Astrocyte (in vitro differentiated cells and primary cell): ENCODE data around the gene CMIP. TPM values are rescaled to one million over a fixed set of nuclear protein-coding genes. Genes with fewer than 3 reads are reported as not detected.

Experiments
- DNase-seq: peaks from one replicate; pipeline ENCODE4 v3.0.0-alpha.2; 2010; ENCODE audit warnings: low read depth
- FAIRE-seq: peaks from 2 replicates; lab custom pipeline; 2011; peaks lifted over from hg19 to GRCh38; lab: Jason Lieb, UNC
- H2AFZ ChIP-seq: 2 replicates; pipeline ENCODE4 v1.6.0; 2012; ENCODE audit warnings: low read depth, low read length, inconsistent platforms
- H3K27ac ChIP-seq: 2 replicates; pipeline ENCODE4 v1.5.1; 2011; ENCODE audit warnings: low read depth, low read length, inconsistent platforms
- H3K27me3 ChIP-seq: 2 replicates; pipeline ENCODE4 v1.6.0; 2011; ENCODE audit warnings: low read length, inconsistent platforms; ENCODE audit not compliant: insufficient read depth
- H3K36me3 ChIP-seq: 2 replicates; pipeline ENCODE4 v1.5.1; 2011; ENCODE audit warnings: low read length, inconsistent platforms; ENCODE audit not compliant: insufficient read depth
- H3K4me1 ChIP-seq: 2 replicates; pipeline ENCODE4 v1.5.1; 2011; ENCODE audit warnings: low read length, inconsistent platforms; ENCODE audit not compliant: insufficient read depth
- H3K4me2 ChIP-seq: 2 replicates; pipeline ENCODE4 v1.6.0; 2012; ENCODE audit warnings: low read length, inconsistent platforms
- H3K4me3 ChIP-seq: 2 replicates; pipeline ENCODE4 v1.5.1; 2011; ENCODE audit warnings: low read depth, mild to moderate bottlenecking, low read length, inconsistent platforms; ENCODE audit not compliant: insufficient read depth
- H3K79me2 ChIP-seq: 2 replicates; pipeline ENCODE4 v1.6.0; 2012; ENCODE audit warnings: mild to moderate bottlenecking, low read length, inconsistent platforms; ENCODE audit not compliant: insufficient read depth
- H3K9ac ChIP-seq: 2 replicates; pipeline ENCODE4 v1.6.0; 2012; ENCODE audit warnings: mild to moderate bottlenecking, low read length, inconsistent platforms
- H3K9me3 ChIP-seq: 2 replicates; pipeline ENCODE4 v1.5.1; 2012; ENCODE audit warnings: low read depth, mild to moderate bottlenecking, low read length, inconsistent platforms; ENCODE audit not compliant: insufficient read depth
- H4K20me1 ChIP-seq: 2 replicates; pipeline ENCODE4 v1.6.0; 2012; ENCODE audit warnings: low read length, inconsistent platforms; ENCODE audit not compliant: insufficient read depth
- H3K27ac Mint-ChIP-seq: one replicate; pipeline ENCODE4 v1.8.0; 2021; ENCODE audit warnings: mild to moderate bottlenecking, mixed read lengths; ENCODE audit not compliant: unreplicated experiment
- H3K27me3 Mint-ChIP-seq: one replicate; pipeline ENCODE4 v1.8.0; 2021; ENCODE audit warnings: low read depth, mixed read lengths; ENCODE audit not compliant: unreplicated experiment
- H3K36me3 Mint-ChIP-seq: one replicate; pipeline ENCODE4 v1.8.0; 2021; ENCODE audit warnings: low read depth, mixed read lengths; ENCODE audit not compliant: unreplicated experiment
- H3K4me1 Mint-ChIP-seq: one replicate; pipeline ENCODE4 v1.8.0; 2021; ENCODE audit warnings: low read depth, mixed read lengths; ENCODE audit not compliant: unreplicated experiment
- H3K4me3 Mint-ChIP-seq: one replicate; pipeline ENCODE4 v1.8.0; 2021; ENCODE audit warnings: mild to moderate bottlenecking, moderate library complexity, mixed read lengths; ENCODE audit not compliant: unreplicated experiment
- H3K9me3 Mint-ChIP-seq: one replicate; pipeline ENCODE4 v1.8.0; 2021; ENCODE audit warnings: mild to moderate bottlenecking, mixed read lengths; ENCODE audit not compliant: unreplicated experiment
- EZH2 ChIP-seq: IDR thresholded peaks from 2 replicates; pipeline ENCODE4 v1.6.1; 2012; ENCODE audit warnings: mild to moderate bottlenecking, low read length, inconsistent platforms; ENCODE audit not compliant: insufficient read depth
- total RNA-seq: library from RNA; stranded (reverse); gene quantifications from 2 replicates; pipeline ENCODE4 v1.2.1, GENCODE V29; 2021
- TF ChIP-seq, protein P1 (sequence below): IDR thresholded peaks from 2 replicates; pipeline ENCODE4 v1.5.1; 2011; ENCODE audit warnings: low read depth, mild to moderate bottlenecking, inconsistent platforms, low read length, moderate library complexity; ENCODE audit not compliant: insufficient read depth

Gene CMIP
- total RNA-seq, 1 donor from 2014 or later: 71.5 TPM

DNA sequence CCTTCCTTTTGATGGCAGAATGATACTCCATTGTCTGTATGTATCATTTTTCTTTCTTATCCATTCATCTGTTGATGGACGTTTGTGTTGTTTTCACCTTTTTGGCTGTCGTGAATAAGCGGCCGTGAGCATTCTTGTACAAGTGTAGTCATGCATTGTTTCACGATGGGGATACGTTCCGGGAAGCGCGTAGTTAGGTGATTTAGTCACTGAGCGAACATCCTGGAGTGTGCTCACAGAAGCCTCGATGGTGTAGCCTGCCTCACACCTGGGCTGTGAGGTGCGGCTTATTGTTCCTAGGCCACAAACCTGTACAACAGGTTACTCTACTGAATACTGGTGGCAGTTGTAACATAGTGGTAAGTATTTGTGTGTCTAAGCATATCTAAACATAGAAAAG is 136.5 kb downstream of the CMIP start:
- DNase-seq (peak; percentile 68), FAIRE-seq (no peak)
- H3K27me3 Mint-ChIP-seq: no peaks in the 10 kb centered on the region

DNA sequence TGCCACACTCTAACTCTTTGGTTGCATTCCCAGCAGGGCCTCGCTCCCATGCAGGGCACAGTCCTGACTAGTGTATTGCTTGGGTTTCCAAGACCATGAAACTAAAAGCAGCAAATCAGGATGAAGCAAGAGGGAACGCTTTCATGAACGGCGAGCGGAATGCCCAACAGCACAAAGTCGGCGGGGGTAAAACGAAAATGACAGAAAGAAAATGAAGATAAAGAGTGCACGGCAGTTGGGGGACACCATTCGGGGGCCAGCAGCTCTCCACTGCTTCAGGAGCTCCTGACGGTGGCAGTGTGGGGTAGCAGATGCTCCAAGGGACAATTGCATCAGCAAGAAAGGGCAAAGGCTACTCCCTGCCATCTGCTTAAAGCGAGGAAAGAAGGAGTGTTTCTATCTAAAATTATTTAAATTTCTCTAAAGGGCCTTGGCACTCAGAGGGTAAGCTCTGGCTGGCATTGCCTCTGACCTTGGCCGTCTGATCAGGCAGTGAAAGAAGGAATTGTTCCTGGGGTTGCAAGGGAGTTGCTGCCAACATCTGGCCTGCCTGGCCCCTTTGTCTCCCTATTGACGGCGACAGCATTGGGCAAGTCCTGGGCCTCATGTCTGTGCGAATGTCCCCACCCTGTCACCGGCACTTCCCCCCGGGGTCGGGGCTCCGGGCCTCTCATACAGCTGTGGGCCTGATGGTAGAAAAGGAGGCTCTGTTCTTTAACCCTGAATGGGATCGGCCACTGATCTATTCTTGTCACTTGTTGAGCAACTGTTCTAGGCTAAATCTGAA is 138.2 kb downstream of the CMIP start:
- TF ChIP-seq, protein P1, sequence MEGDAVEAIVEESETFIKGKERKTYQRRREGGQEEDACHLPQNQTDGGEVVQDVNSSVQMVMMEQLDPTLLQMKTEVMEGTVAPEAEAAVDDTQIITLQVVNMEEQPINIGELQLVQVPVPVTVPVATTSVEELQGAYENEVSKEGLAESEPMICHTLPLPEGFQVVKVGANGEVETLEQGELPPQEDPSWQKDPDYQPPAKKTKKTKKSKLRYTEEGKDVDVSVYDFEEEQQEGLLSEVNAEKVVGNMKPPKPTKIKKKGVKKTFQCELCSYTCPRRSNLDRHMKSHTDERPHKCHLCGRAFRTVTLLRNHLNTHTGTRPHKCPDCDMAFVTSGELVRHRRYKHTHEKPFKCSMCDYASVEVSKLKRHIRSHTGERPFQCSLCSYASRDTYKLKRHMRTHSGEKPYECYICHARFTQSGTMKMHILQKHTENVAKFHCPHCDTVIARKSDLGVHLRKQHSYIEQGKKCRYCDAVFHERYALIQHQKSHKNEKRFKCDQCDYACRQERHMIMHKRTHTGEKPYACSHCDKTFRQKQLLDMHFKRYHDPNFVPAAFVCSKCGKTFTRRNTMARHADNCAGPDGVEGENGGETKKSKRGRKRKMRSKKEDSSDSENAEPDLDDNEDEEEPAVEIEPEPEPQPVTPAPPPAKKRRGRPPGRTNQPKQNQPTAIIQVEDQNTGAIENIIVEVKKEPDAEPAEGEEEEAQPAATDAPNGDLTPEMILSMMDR: no peak
- TF ChIP-seq EZH2: no peak
- H3K36me3 ChIP-seq: no peaks in the 10 kb centered on the region
- Mint-ChIP-seq H3K4me1 (peaks cover 42% of the 10 kb centered on the region), H3K36me3 (peaks cover 11% of the 10 kb centered on the region), H3K27me3 (no peaks in the 10 kb centered on the region), H3K27ac (no peak overlapping the region), H3K4me3 (no peak overlapping the region), H3K9me3 (peaks cover 6% of the 10 kb centered on the region)
- H2AFZ ChIP-seq: no peak overlapping the region
- no peak overlapping the region for H3K27ac ChIP-seq
- H3K9ac ChIP-seq: no peak overlapping the region
- peaks cover 13% of the 10 kb centered on the region for H3K4me1 ChIP-seq
- no peak for DNase-seq
- no peaks in the 10 kb centered on the region for H3K9me3 ChIP-seq
- no peak overlapping the region for H3K4me2 ChIP-seq
- H3K27me3 ChIP-seq: no peaks in the 10 kb centered on the region
- H3K4me3 ChIP-seq: no peak overlapping the region
- H4K20me1 ChIP-seq: peaks cover 92% of the 10 kb centered on the region
- H3K79me2 ChIP-seq: peaks cover 75% of the 10 kb centered on the region
- FAIRE-seq: no peak

More for the DNA sequence above, 136.5 kb downstream of the CMIP start:
- Histone ChIP-seq H3K4me2 (peak overlapping the region; percentile 16), H3K36me3 (no peaks in the 10 kb centered on the region), H3K9me3 (no peaks in the 10 kb centered on the region), H3K9ac (no peak overlapping the region), H3K27me3 (no peaks in the 10 kb centered on the region), H3K79me2 (peaks cover 66% of the 10 kb centered on the region), H3K4me1 (peaks cover 13% of the 10 kb centered on the region), H2AFZ (no peak overlapping the region), H4K20me1 (peaks cover 86% of the 10 kb centered on the region), H3K4me3 (no peak overlapping the region), H3K27ac (no peak overlapping the region)
- TF ChIP-seq, protein P1: no peak
- no peak for TF ChIP-seq EZH2
- peaks cover 25% of the 10 kb centered on the region for H3K4me1 Mint-ChIP-seq
- no peak overlapping the region for H3K4me3 Mint-ChIP-seq
- peaks cover 6% of the 10 kb centered on the region for H3K9me3 Mint-ChIP-seq
- H3K36me3 Mint-ChIP-seq: peaks cover 11% of the 10 kb centered on the region
- H3K27ac Mint-ChIP-seq: no peak overlapping the region
